Stimulated activated CD4-positive, alpha-beta T cell treated with anti-CD3 and anti-CD28 coated beads, Interleukin-15, amount 100 ng/mL, for 1 hour (primary cell): Measurements from ENCODE around the gene ERICH3.
"Not testable (repeated sequence)": the region's sequence is repeated elsewhere in the genome, so short reads cannot be mapped to it uniquely, and the experiment has no call there.

ENCODE experiments used
- DNase-seq, 2 donors: peaks; one replicate each; pipeline ENCODE4 v3.0.0-alpha.2; 2020; ENCODE audit warnings: low read depth in 1 of 2, low spot score in 1 of 2

Gene ERICH3

DNA sequence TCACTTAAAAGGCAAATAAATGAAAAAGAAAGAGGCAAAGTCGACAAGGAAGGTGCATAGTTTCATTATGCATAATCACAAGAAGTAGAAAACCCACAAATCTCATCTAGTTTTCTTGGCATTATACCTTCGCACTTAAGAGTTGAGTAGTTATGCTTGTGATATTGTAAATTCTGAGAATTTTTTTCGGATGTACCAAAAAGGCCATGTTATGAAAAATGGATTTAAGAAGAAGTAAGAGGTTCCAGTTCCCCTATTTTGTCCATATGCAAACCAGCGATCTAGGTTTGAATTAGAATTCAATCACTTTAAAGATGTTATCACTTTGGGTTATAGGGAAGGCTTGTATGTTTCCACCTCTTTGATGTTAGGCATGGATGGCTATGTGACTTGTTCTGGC, 7.9 kb upstream of the ERICH3 start:
- DNase-seq, result no peak

DNA sequence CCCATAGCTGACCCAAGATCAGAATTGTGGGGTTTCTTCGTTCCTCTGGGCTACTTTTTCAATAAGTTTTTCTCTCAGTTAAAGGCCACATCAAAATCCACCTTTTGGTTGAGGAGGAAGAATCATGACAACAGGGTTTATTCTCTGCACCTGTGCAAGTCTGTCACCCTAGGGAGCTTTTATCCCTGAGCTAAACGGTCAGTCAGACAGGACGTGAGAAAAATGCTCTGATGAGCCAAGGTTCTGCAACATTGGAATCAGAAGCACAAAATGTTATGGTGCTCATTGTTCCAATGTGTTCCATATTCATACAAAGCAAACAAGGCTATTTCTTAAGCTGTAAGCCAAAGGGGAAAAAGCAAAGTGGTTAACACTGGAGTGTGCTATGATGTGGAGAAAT, 7.4 kb upstream of the ERICH3 start:
- DNase-seq, result no peak

DNA sequence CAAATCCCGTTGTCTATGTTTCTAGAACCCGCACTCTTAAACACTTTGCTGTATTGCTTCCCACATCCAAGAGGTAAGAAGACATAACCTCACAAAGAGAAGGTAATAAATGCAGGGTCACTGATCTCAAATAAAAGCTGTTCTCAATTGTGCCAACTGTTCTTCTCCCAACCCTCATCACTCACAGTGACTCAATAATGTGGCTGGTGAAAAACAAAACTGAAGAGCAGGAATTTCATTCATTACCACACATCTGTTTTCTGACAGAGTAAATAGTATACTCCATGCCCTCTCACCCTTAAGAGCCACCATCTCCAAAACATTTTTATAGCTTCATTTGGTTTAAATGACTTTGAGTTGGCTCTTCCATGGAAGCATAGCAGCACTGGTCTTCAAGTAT, 6.2 kb upstream of the ERICH3 start:
- DNase-seq, result no peak

DNA sequence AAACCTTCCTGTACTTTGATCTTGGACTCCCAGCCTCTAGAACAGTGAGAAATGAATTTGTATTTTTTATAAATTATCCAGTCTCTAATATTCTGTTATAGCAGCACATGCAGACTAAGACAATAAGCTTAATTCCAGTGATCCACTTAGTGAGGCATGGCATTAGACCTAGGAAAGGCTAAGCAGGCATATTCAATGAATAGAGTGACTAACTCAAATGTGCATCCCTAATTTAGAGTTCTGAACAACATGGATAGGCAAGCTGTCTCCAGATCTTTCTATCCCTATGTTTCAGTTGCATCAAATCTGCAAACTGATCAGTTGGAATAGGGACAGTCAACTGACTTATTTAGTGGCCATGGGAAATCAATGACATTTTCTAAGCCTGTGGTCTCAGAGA, 4.3 kb upstream of the ERICH3 start:
- DNase-seq, result no peak

DNA sequence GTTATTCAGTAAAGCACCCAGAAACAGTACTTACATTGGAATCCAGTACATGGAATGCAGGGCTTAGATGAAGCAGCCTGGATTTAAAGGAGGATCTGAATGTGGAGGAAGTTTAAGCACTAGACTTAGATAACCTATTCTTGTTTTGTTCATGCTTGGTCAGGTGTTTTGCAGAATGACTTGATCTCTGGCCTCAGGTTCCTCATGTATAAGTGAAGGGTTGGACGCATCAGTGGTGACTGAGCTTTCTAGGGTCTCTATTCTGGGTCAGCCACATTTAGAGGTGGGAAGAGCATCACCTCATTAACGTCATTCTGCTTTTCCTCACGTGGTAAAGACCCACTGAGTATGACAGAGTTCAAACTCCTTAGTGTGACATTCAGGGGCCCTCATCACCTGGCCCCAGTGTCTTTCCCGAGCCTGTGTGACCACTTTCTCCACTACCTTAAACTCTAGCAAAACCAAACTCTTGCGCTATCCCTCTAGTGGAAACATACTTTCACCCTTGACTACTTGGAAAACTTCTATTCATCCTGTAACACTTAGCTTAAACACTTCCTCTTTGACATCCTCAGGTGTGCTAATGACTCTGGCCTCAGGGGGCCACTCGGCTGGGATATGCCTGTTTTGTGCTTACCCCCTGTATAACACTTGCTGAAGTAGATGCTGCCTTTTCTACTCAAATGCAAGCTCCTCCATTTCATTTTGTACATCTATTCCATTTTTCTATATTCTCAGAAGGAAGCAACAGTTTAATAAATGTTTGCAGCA, 871 bp upstream of the ERICH3 start:
- no peak for DNase-seq

DNA sequence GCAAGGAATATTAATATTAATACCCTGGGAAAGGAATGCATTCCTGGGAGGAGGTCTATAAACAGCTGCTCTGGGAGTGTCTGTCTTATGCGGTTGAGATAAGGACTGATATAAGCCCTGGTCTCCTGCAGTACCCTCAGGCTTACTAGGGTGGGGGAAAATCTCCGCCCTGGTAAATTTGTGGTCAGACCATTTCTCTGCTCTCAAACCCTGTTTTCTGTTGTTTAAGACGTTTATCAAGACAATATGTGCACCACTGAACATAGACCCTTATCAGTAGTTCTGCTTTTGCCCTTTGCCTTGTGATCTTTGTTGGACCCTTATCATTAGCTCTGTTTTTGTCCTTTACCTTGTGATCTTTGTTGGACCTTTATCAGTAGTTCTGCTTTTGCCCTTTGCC, 2.7 kb downstream of the ERICH3 start:
- not testable (repeated sequence) for DNase-seq

DNA sequence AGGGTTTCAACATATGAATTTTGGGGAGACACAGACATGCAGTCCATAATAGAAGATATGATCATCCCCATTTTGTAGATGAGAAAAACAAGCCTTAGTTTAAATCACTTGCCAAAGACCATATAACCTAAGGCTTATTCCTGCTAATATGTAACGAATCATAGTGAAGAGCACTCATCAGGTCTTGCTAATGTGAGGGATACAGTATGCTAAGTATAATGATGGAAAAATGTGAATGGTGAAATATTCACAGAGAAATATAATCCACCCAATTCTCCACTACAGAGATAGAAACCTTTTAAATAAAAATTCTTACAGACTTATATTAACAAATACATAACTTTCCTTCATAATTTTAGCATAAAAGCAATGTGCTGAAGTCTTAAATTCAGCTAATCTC, 18.9 kb downstream of the ERICH3 start:
- no peak for DNase-seq

DNA sequence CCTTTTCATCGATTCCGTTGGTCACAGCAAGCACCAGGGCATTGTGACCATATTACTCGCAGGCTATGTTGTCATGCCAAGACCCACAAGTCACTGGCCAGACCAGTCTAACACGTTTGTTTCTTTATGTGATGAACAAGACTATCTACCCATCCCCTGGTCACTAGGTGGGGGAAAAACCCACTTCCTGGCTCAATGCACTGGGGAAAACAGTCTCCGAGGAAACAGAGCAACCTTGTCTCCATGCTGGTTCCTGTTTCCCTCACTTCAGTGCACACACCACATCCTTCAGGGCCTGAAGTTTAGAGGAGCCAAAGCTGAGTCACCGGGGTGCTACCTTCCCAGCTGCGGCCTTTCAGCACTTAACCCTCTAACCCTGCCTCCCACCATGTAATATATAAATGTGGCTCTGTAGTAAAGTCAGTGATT, 20.9 kb downstream of the ERICH3 start:
- DNase-seq, result no peak

DNA sequence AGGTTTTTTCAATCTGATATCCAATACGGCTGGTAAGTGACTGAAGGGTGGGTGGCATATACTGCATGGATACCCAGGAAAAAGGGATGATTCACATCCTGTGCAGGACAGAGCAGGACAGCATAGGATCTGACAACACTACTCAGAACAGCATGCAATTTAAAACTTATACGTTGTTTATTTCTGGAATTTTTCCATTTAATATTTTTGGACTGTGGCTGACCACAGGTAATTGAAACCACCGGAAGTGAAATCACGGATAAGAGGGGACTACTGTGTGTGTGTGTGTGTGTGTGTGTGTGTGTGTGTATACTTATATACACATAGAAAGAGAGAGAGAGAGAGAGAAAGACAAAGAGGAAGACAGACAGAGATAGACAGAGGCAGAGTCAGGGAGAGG, 23.0 kb downstream of the ERICH3 start:
- no peak for DNase-seq

DNA sequence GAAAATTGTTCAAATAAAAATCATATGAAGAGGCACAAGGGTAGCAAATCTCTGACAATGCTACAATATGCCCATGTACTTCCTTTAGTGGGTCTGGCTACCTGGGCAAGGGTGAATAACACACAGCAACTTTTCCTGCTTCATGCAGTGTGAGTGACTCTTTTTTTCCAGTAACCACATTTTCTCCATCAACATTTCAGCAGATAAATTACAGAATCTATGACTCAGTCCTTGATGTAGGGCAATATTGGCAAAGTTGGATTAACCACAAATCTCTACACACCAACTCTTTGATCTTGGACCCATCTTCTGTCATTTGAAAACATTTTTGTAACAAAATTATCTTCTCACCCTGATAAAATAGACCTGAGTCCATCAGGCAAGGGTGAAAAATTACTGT, 31.7 kb downstream of the ERICH3 start:
- DNase-seq, result no peak

DNA sequence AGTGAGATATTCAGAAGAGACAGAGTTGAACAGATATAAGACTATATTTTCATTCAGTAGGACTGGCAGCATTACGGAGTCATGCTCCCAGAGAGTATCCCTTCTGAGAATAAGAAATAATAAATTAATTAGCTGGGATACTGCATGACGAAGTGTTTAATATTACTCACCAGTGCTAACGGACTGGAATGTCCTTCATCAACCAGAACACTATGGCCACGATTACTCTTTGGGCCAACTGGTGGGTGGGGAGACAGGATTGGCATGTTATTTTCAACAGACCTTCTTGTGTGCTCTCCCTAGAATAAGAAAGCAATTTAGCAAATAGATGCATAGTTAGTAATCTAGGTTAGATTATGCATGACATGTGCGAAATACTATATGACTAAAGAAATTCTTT, 32.4 kb downstream of the ERICH3 start:
- no peak for DNase-seq

DNA sequence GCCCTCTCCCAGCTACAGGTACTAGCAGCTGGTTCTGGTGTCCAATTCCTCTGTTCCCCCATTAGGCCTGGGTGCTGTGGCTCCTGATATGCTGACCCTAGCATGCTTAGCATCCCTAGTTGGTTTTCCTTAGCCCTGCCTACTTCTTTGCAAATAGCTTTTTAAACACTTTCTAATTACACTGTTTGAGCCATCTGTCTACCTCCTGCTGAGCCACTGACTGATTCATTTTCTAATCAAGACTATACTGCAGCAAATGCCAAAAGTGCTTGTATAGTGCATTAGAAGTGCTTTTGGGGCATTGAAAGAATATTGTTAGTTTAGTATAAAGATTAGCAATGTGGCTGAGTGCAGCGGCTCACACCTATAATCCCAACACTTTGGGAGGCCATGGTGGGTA, 36.3 kb downstream of the ERICH3 start:
- no peak for DNase-seq

DNA sequence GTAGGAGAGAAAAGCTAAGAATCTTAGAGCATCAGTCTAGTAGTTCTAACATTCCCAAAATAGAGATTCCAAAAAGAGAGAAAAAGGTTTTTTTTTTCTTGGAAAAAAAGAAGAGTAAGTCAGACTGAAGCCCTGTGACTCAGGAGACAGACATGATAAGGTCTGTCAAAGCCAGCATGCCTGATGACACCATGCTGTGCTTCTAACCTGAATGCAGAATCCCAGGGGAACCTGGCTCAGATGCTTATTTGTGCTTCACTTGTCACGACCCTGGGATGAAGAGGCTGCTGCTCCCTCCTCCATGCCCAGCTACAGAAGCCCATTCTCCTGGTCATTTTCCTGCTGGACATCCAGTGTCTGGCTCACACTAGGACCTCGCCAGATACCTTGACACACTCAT, 44.3 kb downstream of the ERICH3 start:
- no peak for DNase-seq

DNA sequence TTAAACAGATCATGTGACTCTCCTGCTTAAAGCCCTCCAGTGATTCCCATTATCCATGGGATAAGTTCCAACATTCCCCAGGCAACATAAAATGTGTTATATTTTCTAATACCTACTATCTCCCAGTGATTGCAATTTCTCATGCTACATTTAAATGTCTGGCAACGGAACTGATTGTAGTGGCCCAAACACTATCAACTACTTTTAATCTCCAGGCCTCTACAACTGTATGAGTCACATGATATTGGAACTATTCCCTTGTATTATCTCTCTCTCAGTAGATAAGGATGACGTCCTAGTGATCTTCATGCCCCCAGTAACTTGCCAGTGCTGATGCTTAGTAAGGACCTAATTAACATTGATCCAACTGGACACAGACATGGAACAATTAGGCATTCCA, 49.9 kb downstream of the ERICH3 start:
- DNase-seq, result no peak

DNA sequence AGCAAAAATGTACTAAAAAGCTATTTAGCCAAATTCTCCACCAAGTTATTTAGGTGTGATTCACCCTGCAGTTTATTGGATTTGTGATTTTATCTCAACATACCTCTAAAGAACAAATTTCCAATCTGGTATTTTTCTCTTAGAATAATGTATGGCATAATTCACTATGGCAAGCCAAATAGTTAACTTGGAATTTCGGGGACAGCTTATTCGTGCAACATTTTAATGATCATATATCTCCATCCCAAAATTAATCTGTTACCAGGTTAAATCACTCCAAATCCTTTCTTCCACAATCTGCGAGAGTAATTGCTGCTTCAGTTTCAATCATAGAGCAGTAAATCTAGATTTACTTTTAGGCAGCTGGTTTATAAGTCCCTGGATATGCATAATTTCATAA, 53.4 kb downstream of the ERICH3 start:
- DNase-seq, result no peak

DNA sequence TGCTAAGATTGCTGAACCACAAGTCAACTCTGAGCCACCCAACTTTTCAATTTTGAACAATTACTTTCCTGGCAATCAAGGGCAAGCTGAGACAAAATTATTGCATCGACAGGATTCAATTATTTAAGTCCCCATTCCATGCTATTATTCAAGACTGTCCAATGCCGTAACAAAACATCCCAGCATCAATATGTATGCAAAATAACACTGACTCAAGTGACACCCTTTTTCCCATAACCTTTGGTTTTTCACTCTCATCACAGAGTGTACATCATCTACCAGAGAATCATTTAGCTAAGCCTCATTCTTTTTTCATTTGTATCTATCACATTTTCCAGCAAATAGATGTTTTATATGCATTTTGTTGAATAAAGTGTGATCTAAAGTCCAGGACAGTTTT, 54.6 kb downstream of the ERICH3 start:
- no peak for DNase-seq

DNA sequence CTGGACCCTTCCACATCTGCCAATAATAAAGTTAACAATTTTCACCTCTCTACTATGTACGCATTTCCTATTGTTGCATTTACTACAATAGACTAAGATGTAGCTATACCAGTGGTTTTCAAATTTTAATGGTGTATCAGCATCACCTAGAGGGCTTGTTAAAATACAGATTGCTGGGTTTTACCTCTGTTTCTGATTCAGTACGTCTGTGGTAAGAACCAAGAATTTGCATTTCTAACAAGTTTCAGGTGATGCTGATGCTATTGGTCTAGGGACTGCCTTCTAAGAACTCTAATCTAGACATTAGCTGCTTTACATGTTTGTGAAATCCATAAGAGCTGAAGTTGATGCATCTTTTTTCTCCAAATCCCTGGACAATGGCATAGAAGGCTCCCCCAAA, 59.7 kb downstream of the ERICH3 start:
- no peak for DNase-seq

DNA sequence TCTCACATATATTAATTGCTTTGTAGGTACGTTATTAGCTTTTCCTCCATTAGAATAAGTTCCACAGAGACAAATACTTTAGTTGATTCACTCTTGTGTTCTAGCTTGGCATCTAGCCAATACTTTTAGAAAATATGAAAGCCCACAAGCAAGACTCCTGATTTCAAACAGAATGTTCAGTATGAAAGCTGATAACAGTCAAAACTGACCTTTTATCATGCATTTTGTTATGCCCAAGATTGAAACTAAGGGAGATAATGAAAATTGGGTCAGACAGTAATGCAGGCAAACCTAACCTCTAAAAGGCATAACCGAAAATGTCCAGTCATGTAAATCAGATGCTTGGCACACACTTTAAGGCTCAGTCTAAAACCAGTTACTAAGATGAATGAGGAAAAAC, 61.7 kb downstream of the ERICH3 start:
- no peak for DNase-seq

DNA sequence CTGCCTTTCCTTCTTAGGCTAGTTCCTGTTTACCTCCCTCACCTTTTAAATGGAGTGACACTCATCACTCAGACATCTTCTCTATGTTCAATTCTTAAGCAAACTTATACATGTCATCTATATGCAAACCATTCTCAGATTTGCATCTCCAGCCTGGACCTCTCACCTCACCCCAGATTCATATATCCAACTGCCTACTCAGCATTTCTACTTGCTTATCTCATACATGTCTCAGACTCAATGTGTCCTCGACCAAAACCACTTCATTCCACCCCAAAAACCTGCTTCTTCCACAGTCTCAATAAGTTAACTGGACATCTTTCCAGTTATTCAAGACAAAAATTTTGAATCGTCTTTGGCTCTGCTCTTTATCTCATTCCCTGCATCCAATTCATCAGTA, 62.6 kb downstream of the ERICH3 start:
- no peak for DNase-seq

DNA sequence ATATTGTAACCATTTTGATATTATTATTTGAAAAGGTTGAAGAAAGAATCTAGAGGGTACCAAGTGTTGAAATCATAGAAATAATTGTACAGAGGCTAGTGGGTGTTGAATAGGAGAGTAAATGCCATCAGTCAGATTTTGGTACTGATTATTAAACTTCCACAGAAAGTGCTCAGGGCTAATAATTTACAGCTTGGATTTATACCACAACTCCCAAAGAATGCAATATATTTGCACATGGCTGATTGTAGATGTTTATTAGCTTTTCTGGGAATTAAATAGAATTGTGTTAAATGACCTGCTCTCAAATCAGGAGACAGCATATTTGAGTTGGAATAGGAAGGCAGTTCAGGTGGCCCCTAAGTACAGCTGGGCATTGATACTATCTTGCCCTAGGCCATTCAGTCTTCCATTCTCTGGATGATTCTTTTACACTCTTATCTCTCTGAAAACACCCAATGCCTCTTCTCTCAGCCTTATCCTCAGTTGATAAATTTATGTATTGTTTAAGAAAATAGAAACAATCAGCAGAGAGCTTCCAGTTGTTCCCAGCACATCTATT, 63.7 kb downstream of the ERICH3 start:
- no peak for DNase-seq

DNA sequence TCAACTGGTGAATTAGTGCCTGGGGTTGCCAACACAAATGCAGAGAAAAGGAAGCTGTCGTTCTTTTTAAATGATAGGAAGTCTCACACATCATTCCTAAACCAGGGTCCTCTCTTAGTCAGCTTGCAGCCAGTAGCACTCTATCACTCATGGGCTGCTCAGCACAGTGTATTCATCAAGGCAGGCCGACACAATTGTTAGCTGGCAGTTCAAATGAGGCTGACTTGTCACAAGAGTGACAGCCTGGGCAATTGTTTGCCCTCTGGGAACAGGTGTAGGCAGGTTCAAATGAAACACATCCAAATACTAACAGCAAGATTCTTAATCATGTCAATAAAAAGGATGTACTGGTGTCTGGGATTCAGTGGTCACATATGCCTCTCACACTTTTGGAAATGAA, 76.9 kb downstream of the ERICH3 start:
- DNase-seq, result no peak

DNA sequence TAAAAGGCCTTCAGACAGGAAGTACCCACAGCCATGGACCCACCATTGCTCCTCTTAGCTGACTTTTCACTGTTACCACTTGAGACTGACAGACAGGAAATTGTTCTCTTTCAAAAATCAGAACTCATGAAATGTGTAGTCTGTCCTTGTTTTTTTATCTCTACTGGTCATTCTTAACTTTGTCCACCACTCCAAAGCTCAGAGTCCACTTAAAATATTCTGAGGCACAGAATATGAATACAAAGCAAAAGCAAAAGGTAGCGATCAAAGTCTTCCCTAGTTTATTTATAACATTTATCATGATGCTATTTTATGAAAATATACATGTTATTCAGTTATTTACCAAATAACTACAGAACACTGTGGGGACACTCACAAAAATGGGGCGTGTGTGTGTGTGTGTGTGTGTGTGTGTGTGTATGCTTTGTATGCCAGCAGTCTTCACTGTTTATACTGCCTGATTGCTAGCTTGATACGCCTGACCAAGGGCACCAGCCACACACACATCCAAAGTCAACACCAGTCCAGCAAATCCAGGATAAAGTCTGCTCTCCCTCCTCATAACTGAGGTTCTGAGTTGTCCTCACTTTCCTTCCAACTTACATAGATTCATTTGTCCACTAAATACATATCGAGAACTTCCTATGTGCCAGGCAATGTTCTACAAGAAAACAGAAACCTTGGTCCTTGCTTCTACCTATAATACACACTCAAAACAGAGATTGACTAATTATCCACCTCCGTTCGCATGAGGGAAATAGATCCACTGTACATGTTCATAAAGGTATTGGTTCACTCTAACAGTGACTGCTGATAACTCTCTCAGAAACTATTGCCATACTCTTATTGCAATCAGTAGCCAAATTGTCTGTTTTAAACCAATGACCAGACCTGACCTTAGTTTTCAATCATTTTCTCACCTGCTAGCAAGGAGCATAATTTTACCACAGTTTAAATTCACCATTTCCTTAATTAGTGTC, 79.4 kb downstream of the ERICH3 start:
- DNase-seq, result no peak
